ENCODE data around the gene CLDN6. TPM values are rescaled to one million over a fixed set of nuclear protein-coding genes. Genes with fewer than 3 reads are reported as not detected.

CLDN6 gene
- total and polyA plus RNA-seq, 9 of the 15 experiments (the other 6 are each of a cell fraction or from before 2014, with no cell fraction given): 0.22 to 0.75 (median 0.38) TPM; not detected in 3

- TF ChIP-seq NELFE (IDR thresholded peaks at IDR 0.05; ENCODE audit: insufficient read depth, insufficient read length): no peak
Observed at GRCh38 chr16:3028716-3029319, 10.8 kb upstream of the CLDN6 start (continued).

GRCh38 chr16:3027983-3028715 lies 10.2 kb upstream of the CLDN6 start:
- WGBS (ENCODE audit: insufficient coverage, low coverage, missing lambda C conversion rate): 3% methylated on average over 37 of the region's 58 CpGs
- H3K79me2 ChIP-seq (ENCODE audit: control insufficient read depth, insufficient read depth, low read length): peaks cover 12% of the 10 kb centered on the region
- no peak overlapping the region for H2AFZ ChIP-seq (ENCODE audit: low read depth, low read length)
- ATAC-seq: peak; percentile 75
- in situ Hi-C loops (cut with MboI): no loop called here
- H3K9me3 ChIP-seq (replicated peaks; ENCODE audit: control insufficient read depth, insufficient read depth, low read depth, low read length): no peaks in the 10 kb centered on the region
- peak overlapping the region in 1 of 2 experiments; percentile 89; a peak in 2 of 4 replicates for H3K9ac ChIP-seq (ENCODE audit: insufficient read depth in 1 of 2, low read depth in 2 of 2, low read length in 2 of 2)
- CTCF ChIA-PET (ENCODE audit: low intra/inter-chr PET ratio): interaction anchor here (0.7 to 0.8 kb wide), 2 partner anchors 25 kb away, joined by 3 read pairs; no protein-coding TSS in a partner anchor
- intact Hi-C loops (cut with micrococcal nuclease): loop anchor here (1.0 to 10.0 kb wide), 2 partner anchors 25 to 63 kb away; partner anchors contain the start of genes KREMEN2 and PAQR4
- peaks cover 6% of the 10 kb centered on the region; the same call in 1 of the 2 replicates for H4K20me1 ChIP-seq (replicated peaks; ENCODE audit: control insufficient read depth, insufficient read depth, low read length)
- FAIRE-seq: peak; percentile 81
- peaks cover 12 to 39% of the 10 kb centered on the region in 2 experiments; a peak in 4 of 5 replicates for H3K27me3 ChIP-seq (ENCODE audit: control insufficient read depth in 2 of 2, insufficient read depth in 2 of 2, low read length in 2 of 2)
- H3K4me2 ChIP-seq (ENCODE audit: insufficient read depth, low read length): peak overlapping the region; percentile 67
- peaks cover 24% of the 10 kb centered on the region; the same call in 2 of the 3 replicates for H3K36me3 ChIP-seq (ENCODE audit: control insufficient read depth, insufficient read depth, low read length)
- no peak overlapping the region for H3K27ac ChIP-seq (ENCODE audit: extremely low read depth, low read depth, low read length)
- peak; percentile 92 to 95 (median 92) for DNase-seq (ENCODE audit: extremely low read depth in 1 of 4, low spot score in 3 of 4)
- peaks cover 17 to 74% of the 10 kb centered on the region in 2 experiments for H3K4me1 ChIP-seq (replicated peaks in 1 of 2; ENCODE audit: control insufficient read depth in 2 of 2, insufficient read depth in 2 of 2, low read length in 2 of 2)
- POLR2A ChIA-PET: interaction anchor here (0.7 to 1.9 kb wide), 9 partner anchors 20 to 129 kb away, joined by 3 to 6 read pairs (median 4); no protein-coding TSS in a partner anchor
- H3K4me3 ChIP-seq: no peak overlapping the region
- no peaks in the 10 kb centered on the region for H3K9me1 ChIP-seq (ENCODE audit: control insufficient read depth, insufficient read depth, low read length)
- no TSS peak for BruUV-seq (replicated peaks)
- TF ChIP-seq ELK3 (CRISPR knock-in tag; IDR thresholded peaks at IDR 0.05) (no peak), E2F6 (IDR thresholded peaks at IDR 0.05; ENCODE audit: borderline replicate concordance in 1 of 2, extremely low read depth in 1 of 2, insufficient read depth in 1 of 2, insufficient read length in 1 of 2, low read depth in 1 of 2, low read length in 1 of 2, poor library complexity in 1 of 2, severe bottlenecking in 1 of 2) (peak in 1 of 2 experiments; percentile 56), CBFA2T2 (conservative IDR thresholded peaks at IDR 0.05) (peak; percentile 7; the same call in 1 of the 2 replicates), SLC30A9 (CRISPR knock-in tag; IDR thresholded peaks at IDR 0.05) (no peak), ZBTB12 (CRISPR knock-in tag; IDR thresholded peaks at IDR 0.05) (no peak), MXI1 (IDR thresholded peaks at IDR 0.05; ENCODE audit: low read depth, low read length) (no peak), ZNF347 (CRISPR knock-in tag; IDR thresholded peaks at IDR 0.05; ENCODE audit: low read depth) (no peak), MNT (conservative IDR thresholded peaks at IDR 0.05) (peak in 1 of 2 experiments; percentile 42; a peak in 1 of 4 replicates), BCOR (IDR thresholded peaks at IDR 0.05) (no peak), HEY1 (CRISPR knock-in tag; IDR thresholded peaks at IDR 0.05; ENCODE audit: borderline replicate concordance) (no peak), KAT8 (IDR thresholded peaks at IDR 0.05; ENCODE audit: low read depth) (no peak), SIX5 (IDR thresholded peaks at IDR 0.05; ENCODE audit: borderline replicate concordance in 1 of 2, insufficient read depth in 1 of 2, low read depth in 1 of 2, low read length in 2 of 2) (no peak)

All from K562 (cell line).